HepG2 (cell line): ENCODE data around the gene ZDHHC24. TPM values are rescaled to one million over a fixed set of nuclear protein-coding genes. Genes with fewer than 3 reads are reported as not detected.
A peak's percentile ranks its signal among the peaks of the same experiment; 100 is the strongest.

Experiments
- ATF4 ChIP-seq, 2 experiments: fragments of 450-650 bp in 1 of 2; sonication (generic) in 1 of 2; formaldehyde crosslinking; IDR thresholded peaks; 2 replicates each; pipeline versions ENCODE4 v1.5.0 to v1.8.0; 2020 to 2022; ENCODE audit warnings: mild to moderate bottlenecking in 1 of 2, missing genetic modification reagents in 1 of 2
- E2F2 ChIP-seq: sonication (generic); formaldehyde crosslinking; IDR thresholded peaks from 2 replicates; pipeline ENCODE4 v1.4.0; 2020; ENCODE audit warnings: missing genetic modification reagents, borderline replicate concordance
- EP300 ChIP-seq, 3 experiments: sonication (generic) in 1 of 3; formaldehyde crosslinking in 1 of 3; IDR thresholded peaks; 2 replicates each; pipeline versions ENCODE4 v1.5.1 to v1.6.1; 2011 to 2020; ENCODE audit warnings: low read depth in 2 of 3, low read length in 2 of 3, borderline replicate concordance in 1 of 3, improper control_type of control experiment in 1 of 3, mild to moderate bottlenecking in 1 of 3, missing genetic modification reagents in 1 of 3, moderate library complexity in 1 of 3
- HOXD1 ChIP-seq: sonication (generic); formaldehyde crosslinking; IDR thresholded peaks from 2 replicates; pipeline ENCODE4 v1.5.0; 2020; ENCODE audit warnings: missing genetic modification reagents
- IRF2 ChIP-seq: IDR thresholded peaks from 2 replicates; pipeline ENCODE4 v1.6.1; 2018; ENCODE audit warnings: missing genetic modification reagents, missing compliant biosample characterization
- KDM5A ChIP-seq: fragments of 200-600 bp; sonication (generic); IDR thresholded peaks from 2 replicates; pipeline ENCODE4 v1.7.0; 2018; ENCODE audit warnings: antibody characterized with exemption, mild to moderate bottlenecking, low read length, borderline replicate concordance
- KLF9 ChIP-seq: IDR thresholded peaks from 2 replicates; pipeline ENCODE4 v1.6.1; 2016; ENCODE audit warnings: low read depth
- MAFK ChIP-seq, 2 experiments: IDR thresholded peaks in 1 of 2; conservative IDR thresholded peaks in 1 of 2; 2 replicates each; pipeline ENCODE4 v1.6.1; 2011; ENCODE audit warnings: improper control_type of control experiment in 2 of 2, low read length in 2 of 2
- MATR3 ChIP-seq: sonication (generic); formaldehyde crosslinking; IDR thresholded peaks from 2 replicates; pipeline ENCODE4 v1.4.0; 2020; ENCODE audit warnings: missing genetic modification reagents
- MED1 ChIP-seq: sonication (generic); formaldehyde crosslinking; IDR thresholded peaks from 2 replicates; pipeline ENCODE4 v1.4.0; 2020; ENCODE audit warnings: missing genetic modification reagents
- MYC ChIP-seq: sonication (generic); formaldehyde crosslinking; IDR thresholded peaks from 2 replicates; pipeline ENCODE4 v1.9.0; 2021; ENCODE audit warnings: missing genetic modification reagents, borderline replicate concordance
- NR3C1 ChIP-seq: sonication (generic); formaldehyde crosslinking; IDR thresholded peaks from 2 replicates; pipeline ENCODE4 v1.4.0; 2020; ENCODE audit warnings: missing genetic modification reagents
- TEAD3 ChIP-seq: optimal IDR thresholded peaks from 2 replicates; pipeline ENCODE3; 2016; ENCODE audit warnings: borderline replicate concordance
- TMF1 ChIP-seq: sonication (generic); formaldehyde crosslinking; IDR thresholded peaks from 2 replicates; pipeline ENCODE4 v1.8.1; 2022; ENCODE audit warnings: low read depth, missing genetic modification reagents
- ZNF446 ChIP-seq: sonication (generic); formaldehyde crosslinking; IDR thresholded peaks from 2 replicates; pipeline ENCODE4 v1.5.0; 2020; ENCODE audit warnings: mild to moderate bottlenecking, missing genetic modification reagents
- ZNF879 ChIP-seq: sonication (generic); formaldehyde crosslinking; IDR thresholded peaks from 2 replicates; pipeline ENCODE4 v1.8.1; 2023; ENCODE audit warnings: missing genetic modification reagents
- ZNF883 ChIP-seq: sonication (generic); formaldehyde crosslinking; IDR thresholded peaks from 2 replicates; pipeline ENCODE4 v1.5.1; 2020; ENCODE audit warnings: mild to moderate bottlenecking, missing genetic modification reagents; ENCODE audit errors: not compliant biosample characterization
- polyA plus RNA-seq, 8 experiments: library from polyadenylated mRNA; depleted of rRNA in 3 of 8; stranded (reverse) in 7 of 8; unstranded in 1 of 8; fragments of >200 nt; fragmentation: Illumina TruSeq in 4 of 8; extraction: Trizol in 4 of 8; gene quantifications; 2 replicates each; pipeline versions ENCODE4 v1.2.1 to v1.2.3, GENCODE V29; 2011 to 2016; ENCODE audit warnings: low read depth in 4 of 8, missing spikeins in 1 of 8, mixed read lengths in 1 of 8; ENCODE audit not compliant: insufficient read depth in 1 of 8
- total RNA-seq, 5 experiments: library from RNA; depleted of rRNA; stranded (reverse); fragments of >200 nt; fragmentation: Illumina TruSeq; extraction: Trizol; gene quantifications; 2 replicates each; pipeline ENCODE4 v1.2.3, GENCODE V29; 2016; ENCODE audit warnings: low read depth in 1 of 5
- TF ChIP-seq, protein P1 (sequence below): sonication (generic); formaldehyde crosslinking; IDR thresholded peaks from one replicate; pipeline ENCODE4 v1.5.1; 2020; ENCODE audit warnings: mild to moderate bottlenecking, missing genetic modification reagents; ENCODE audit errors: not compliant biosample characterization

ZDHHC24 gene
- total and polyA plus RNA-seq, 2 of the 13 experiments (the other 11 are each of a cell fraction or from before 2014, with no cell fraction given): 4.3 TPM

DNA sequence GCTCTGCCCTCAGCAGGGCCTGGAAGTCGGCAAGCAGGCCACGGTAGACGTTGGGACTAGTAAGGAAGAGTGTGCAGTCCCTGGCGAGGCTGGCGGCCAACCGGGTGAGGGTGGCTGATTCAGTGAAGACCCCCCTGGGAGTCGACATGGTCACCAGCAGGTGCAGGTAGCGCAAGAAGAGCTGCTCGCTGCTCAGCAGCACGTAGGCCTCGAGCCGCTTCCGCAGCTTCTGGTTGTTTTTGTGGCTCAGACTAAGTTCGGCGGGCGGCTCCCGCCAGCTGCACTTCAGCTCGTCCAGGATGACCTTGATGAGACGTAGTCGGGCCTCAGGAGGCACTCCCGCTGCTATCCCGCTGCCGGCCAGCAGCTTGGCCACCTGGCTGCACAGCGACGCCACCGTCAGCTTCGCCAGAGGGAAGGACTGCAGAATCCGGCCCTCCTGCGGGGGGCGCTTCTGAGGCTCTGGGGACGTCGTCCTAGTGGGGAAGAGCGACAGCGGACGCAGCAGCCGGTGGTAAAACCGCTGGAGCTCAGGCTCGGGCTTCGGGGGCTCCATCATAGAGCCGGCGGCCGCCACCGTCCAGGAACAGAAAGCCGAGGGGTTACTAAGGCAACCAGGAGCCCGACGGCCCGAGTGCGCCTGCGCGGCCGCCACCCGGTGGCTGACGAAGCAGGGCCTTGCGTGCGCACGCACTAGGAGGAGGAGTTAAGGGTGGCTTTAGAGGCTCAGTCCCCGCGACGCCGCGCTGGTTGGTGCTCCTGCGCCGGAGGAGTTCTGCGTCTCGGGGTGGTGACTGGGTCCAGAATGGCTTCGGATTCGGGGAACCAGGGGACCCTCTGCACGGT is 46.8 kb upstream of the ZDHHC24 start, which contains the start of the genes CCDC87 and CCS (continued):
- TF ChIP-seq, protein P1, sequence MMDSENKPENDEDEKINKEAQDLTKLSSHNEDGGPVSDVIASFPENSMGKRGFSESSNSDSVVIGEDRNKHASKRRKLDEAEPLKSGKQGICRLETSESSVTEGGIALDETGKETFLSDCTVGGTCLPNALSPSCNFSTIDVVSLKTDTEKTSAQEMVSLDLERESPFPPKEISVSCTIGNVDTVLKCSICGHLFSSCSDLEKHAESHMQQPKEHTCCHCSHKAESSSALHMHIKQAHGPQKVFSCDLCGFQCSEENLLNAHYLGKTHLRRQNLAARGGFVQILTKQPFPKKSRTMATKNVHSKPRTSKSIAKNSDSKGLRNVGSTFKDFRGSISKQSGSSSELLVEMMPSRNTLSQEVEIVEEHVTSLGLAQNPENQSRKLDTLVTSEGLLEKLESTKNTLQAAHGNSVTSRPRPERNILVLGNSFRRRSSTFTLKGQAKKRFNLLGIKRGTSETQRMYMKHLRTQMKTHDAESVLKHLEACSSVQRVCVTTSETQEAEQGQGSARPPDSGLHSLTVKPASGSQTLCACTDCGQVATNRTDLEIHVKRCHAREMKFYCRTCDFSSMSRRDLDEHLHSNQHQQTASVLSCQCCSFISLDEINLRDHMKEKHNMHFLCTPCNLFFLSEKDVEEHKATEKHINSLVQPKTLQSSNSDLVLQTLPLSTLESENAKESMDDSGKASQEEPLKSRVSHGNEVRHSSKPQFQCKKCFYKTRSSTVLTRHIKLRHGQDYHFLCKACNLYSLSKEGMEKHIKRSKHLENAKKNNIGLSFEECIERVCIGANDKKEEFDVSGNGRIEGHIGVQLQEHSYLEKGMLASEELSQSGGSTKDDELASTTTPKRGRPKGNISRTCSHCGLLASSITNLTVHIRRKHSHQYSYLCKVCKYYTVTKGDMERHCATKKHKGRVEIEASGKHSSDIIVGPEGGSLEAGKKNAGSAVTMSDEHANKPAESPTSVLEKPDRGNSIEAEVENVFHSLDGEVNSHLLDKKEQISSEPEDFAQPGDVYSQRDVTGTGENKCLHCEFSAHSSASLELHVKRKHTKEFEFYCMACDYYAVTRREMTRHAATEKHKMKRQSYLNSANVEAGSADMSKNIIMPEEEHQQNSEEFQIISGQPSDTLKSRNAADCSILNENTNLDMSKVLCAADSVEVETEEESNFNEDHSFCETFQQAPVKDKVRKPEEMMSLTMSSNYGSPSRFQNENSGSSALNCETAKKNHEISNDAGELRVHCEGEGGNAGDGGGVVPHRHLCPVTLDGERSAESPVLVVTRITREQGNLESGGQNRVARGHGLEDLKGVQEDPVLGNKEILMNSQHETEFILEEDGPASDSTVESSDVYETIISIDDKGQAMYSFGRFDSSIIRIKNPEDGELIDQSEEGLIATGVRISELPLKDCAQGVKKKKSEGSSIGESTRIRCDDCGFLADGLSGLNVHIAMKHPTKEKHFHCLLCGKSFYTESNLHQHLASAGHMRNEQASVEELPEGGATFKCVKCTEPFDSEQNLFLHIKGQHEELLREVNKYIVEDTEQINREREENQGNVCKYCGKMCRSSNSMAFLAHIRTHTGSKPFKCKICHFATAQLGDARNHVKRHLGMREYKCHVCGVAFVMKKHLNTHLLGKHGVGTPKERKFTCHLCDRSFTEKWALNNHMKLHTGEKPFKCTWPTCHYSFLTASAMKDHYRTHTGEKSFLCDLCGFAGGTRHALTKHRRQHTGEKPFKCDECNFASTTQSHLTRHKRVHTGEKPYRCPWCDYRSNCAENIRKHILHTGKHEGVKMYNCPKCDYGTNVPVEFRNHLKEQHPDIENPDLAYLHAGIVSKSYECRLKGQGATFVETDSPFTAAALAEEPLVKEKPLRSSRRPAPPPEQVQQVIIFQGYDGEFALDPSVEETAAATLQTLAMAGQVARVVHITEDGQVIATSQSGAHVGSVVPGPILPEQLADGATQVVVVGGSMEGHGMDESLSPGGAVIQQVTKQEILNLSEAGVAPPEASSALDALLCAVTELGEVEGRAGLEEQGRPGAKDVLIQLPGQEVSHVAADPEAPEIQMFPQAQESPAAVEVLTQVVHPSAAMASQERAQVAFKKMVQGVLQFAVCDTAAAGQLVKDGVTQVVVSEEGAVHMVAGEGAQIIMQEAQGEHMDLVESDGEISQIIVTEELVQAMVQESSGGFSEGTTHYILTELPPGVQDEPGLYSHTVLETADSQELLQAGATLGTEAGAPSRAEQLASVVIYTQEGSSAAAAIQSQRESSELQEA (CRISPR knock-in tag): peak; percentile 44
- TF ChIP-seq TMF1 (CRISPR knock-in tag): peak; percentile 43; the same call in 1 of the 2 replicates
- peak; percentile 45; the same call in 1 of the 2 replicates for TF ChIP-seq HOXD1 (CRISPR knock-in tag)
- no peak for TF ChIP-seq MATR3
- TF ChIP-seq ZNF879 (CRISPR knock-in tag): no peak
- TF ChIP-seq MAFK (conservative IDR thresholded peaks at IDR 0.05 in 1 of 2, IDR thresholded peaks at IDR 0.05 in 1 of 2; ENCODE audit: low read length in 2 of 2): no peak
- 0 out of 4 replicates have a peak, but pooled peaks of 1 of the 2 experiments have one; percentile 45 for TF ChIP-seq ATF4 (CRISPR knock-in tag; IDR thresholded peaks at IDR 0.05)
- no peak for TF ChIP-seq EP300 (IDR thresholded peaks at IDR 0.05; ENCODE audit: low read depth in 2 of 2, low read length in 2 of 2)
- TF ChIP-seq EP300 (CRISPR knock-in tag; IDR thresholded peaks at IDR 0.05; ENCODE audit: borderline replicate concordance): peak; percentile 42
- no peak for TF ChIP-seq NR3C1
- peak; percentile 75 for TF ChIP-seq IRF2 (CRISPR knock-in tag)
- peak; percentile 98 for TF ChIP-seq ZNF446 (CRISPR knock-in tag)
- TF ChIP-seq E2F2 (CRISPR knock-in tag): 0 out of 2 replicates have a peak, but pooled peaks have one; percentile 0
- no peak; the same call in 1 of the 2 replicates for TF ChIP-seq KDM5A
- TF ChIP-seq MED1 (CRISPR knock-in tag): peak; percentile 64
- peak; percentile 69; the same call in 1 of the 2 replicates for TF ChIP-seq KLF9 (CRISPR knock-in tag)
- TF ChIP-seq MYC (CRISPR knock-in tag): peak; percentile 89
- peak; percentile 39 for TF ChIP-seq ZNF883 (CRISPR knock-in tag)
- TF ChIP-seq TEAD3 (CRISPR knock-in tag): no peak
